GM18951 (cell line): ENCODE measurements around the gene BICDL2.

Experiments
- POLR2A ChIP-seq: IDR thresholded peaks from 4 replicates; pipeline ENCODE4 v1.6.1; 2011; ENCODE audit warnings: mild to moderate bottlenecking; ENCODE audit not compliant: insufficient read length, insufficient read depth; ENCODE audit errors: extremely low read depth
- in situ Hi-C: fragments of 300-500 bp; cut with MboI; formaldehyde crosslinking; loops from one replicate; pipeline ENCODE4 v1.12.0; 2022; ENCODE audit warnings: low sequenced_read_pairs, mixed read lengths, inconsistent platforms; ENCODE audit not compliant: unreplicated experiment

Gene BICDL2

DNA sequence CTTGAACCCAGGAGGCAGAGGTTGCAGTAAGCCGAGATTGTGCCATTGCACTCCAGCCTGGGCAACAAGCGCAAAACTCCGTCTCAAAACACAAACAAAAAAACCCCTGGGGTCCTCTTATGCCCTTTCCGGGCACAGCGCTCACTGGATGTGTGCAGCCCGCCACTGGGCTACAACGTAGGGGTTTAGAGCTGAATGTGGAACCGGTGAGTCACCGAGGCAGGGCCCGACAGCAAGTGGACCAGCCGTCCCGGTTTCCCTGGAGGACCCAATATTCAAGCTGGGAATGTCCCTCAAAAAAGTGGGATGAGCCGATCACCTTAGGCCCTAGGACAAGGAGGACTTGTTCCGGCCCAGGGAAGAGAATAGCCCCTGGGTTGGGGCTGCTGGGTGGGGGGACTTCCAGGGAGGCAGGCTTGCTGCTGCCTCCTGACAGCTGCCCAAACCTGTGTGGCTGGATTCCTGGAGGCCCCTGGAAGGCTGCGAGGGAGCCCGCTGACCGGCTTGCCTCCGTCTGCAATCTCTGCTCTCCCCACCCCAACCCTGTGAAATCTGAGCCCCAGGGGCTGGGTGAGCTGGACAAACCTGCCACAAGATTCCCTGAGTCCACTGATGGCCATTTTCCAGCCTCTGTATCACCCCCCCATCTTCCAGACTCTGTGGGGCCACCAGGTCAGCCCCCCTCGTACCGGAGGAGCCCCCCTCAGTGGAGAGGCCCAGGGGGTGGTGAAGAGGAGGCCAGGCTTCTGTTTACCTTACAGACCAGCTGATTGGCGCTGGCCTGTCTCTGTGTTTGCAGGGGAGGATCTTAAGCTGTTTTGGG, 27.0 kb downstream of the BICDL2 start:
- in situ Hi-C loops = no loop called here
- no peak for TF ChIP-seq POLR2A

DNA sequence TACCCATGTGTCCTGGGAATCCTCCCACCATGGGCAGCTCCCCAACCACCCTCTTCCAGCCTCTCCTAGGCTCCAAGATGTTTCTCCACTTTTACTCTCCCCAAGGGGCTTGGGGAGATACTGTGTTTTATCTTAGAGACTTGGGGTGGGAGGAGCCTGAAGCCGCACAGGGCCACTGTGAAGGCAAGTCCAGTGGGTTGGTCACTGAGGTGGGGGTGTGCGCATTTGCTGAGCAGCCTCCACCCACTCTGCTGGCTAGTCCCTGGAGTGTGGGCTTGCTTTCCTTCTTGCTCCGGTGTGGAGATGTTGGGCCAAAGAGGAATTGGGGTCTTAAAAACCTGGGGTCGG, 28.1 kb downstream of the BICDL2 start:
- in situ Hi-C loops = no loop called here
- TF ChIP-seq POLR2A = no peak

DNA sequence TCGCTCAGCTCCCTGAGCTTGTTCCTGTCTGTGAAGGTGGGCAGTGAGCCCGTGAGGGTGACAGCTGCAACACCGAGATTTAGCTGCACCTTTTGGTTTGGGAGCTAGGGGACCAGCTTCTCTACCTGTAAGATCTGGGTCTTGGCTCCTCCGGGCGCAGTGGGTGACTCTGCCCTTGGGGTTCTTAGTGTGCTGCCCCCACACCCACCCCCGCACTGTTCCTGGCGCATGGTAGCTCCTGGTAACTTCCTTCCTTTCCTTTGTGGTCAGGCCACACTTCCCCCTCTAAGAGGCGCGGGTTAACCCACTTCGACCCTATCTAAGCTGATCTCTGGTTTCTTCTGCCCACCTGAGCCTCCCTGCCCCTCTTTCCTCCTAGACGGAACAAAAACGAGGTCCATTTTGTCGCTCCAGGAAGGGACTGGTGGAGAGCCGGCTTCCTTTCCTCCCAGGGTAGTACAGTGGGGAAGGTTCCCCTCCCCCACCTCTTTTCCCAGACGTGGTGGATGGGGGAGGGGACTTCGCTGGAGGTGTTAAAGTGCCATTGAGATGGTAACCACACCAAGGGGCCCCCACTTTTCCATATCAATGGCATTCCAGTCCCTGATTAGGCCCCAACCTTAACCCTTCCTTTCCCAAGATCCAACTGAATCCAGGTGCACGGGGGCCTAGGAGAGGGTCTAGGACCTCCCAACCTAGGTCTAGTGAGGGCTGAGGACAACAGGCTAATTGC, 28.6 kb downstream of the BICDL2 start:
- in situ Hi-C loops = no loop called here

DNA sequence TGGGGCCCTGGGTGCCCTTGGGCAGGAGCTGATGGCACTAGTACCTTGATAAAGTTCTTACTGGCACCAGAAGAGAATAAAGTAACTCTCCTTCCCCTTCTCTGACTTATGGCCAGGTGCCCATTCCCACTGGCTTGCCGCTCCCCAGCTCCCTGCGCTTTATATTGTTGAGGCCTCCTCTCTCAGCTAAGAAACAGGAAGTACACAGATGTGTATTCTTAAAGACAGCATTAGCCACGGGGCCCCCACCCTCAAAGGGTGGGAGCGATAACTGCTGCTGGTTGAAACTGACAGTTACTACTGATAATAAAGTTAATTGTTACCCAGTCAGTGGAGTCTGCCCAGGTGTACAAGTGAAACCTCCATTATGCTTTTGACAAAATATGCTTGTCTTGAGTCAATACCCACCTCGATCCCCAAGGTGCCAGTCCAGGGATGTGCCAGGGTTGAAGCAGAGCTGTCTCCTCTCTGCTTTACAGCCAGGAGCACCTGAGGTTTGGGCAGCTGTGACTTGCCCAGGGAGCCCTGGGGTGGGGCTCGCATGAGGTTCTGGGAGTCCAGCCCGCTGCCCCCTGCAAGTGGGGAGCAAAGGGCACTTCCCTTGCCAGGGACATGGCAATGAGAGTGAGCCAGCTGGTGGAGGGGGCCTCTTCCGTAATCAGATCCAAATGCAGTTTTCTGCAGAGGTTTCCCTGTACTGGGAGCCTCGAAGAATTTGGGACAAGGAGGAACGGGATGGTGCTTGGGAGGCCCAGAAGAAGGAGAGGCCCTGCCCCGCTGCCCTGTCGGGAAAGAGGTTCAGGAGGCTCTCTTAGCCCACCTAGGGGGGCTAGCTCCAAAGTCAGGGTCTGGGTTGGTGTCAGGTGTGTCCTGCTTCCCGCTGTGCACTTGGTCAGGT, 29.4 kb downstream of the BICDL2 start:
- no peak for TF ChIP-seq POLR2A

More for the DNA sequence above, 28.6 kb downstream of the BICDL2 start:
- no peak for TF ChIP-seq POLR2A

DNA sequence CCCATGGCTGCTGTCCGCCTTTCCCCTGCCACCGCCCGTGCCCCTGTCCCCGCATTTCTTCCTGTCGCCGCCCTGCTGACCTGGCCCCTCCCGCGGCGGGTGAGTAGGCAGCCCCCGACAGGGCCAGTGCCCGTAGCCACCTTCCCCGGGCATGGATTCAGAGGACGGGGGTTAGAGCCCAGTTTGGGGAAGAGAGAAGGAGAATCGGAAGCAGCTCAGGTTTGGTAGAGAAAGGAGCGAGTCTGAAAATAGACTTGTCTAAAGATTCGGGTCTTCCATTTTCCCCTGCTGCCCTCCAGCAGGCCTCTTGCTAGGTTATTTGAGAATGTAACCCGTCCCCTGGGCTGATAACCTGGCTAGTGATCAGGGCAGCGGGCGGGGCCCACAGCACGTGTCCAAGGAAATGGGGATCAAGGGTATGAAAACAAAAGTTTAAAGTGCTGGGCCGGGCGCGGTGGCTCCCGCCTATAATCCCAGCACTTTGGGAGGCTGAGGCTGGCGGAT, 31.9 kb downstream of the BICDL2 start:
- in situ Hi-C loops = no loop called here
- TF ChIP-seq POLR2A = peak; percentile 8

More for the DNA sequence above, 29.4 kb downstream of the BICDL2 start:
- in situ Hi-C loops = no loop called here

DNA sequence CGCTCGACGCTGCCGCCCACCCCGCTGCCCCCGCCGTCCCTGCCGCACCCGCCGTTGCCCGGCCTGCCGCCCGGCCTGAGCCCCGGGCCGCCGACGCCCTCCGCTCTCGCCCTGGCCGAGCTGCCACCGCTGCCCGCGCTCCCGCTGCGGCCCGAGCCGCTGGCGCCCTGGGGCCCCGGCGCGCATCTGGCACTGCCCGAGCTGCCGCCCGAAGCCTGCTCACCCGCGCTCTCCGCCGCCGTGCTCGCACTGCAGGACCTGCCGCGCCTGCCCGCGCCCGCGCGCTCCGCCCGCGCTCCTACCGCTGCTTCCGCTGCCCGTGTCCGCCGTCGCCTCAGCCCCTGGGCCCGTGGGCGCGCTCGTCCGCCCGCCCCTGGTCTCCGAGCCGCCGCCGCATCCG, 32.4 kb downstream of the BICDL2 start:
- TF ChIP-seq POLR2A = no peak
- in situ Hi-C loops = no loop called here

DNA sequence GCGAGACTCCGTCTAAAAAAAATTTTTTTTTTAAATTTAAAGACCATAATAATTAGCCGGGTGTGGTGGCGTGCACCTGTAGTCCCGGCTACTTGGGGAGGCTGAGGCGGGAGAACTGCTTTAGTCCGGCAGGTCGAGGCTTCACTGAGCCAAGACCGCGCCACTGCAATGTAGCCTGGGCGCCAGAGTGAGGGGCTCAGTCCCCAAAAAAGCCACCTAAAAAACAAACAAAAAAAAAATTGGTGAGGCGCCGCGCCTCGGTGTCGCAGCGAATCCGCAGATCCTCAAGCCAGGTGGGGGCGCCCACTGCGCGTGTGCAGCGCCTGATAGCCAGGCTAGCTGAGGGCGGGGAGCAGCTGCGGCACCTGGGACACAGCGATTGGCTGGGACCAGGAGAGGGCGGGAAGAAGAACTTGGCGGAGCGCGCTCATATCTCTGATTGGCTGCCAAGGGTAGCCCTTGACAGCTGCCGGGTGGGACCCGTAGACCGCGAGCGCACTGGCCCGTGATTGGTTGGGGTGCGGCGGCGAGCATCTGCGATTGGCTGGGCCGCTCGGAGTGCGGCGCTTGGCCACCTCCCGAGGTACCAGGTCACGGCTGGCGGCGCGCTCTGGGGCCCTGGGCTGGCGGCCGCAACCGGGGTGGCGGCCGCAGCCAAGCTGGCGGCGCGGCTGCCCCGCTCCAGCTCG, 33.0 kb downstream of the BICDL2 start:
- peak; percentile 35 for TF ChIP-seq POLR2A
- in situ Hi-C loops = no loop called here

DNA sequence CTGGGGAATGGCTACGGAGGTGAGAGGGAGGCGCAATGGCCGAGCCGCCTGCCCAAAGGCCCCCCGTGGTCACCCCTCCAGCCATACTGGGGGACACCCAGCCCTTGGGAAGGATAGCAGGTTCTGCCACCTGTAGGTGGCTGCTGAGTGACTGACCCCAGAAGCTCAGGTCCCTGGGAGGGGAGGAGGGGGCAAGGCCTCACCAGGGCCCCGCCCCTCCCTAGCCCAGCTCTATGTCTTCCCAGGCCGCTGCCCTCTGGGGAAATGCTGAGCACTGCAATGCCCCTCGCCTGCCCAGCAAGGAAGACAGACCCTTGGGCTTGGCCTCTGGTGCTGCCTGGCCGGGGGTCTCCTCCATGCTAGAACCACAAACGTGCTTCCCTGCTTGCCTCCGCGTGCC, 35.4 kb downstream of the BICDL2 start:
- in situ Hi-C loops = no loop called here
- TF ChIP-seq POLR2A = no peak

DNA sequence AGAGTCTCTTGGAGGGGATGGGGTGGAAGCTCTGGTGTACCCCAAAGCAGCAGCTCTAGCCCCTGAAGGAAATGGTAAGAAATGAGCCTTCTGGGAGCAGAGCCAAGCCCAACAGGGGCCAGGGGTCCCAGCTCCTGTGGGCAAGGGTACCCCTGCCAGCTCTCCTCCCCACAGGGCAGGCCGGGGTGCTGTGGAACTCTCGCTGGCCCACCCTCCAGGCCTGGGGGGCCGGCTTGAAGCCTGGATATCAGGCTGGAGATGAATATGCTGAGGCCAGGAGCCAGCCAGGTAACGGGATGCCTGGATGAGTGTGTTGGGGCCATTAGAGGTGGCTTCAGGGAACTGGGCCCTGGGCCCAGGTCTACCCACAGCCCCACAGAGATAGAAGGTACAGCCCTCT, 36.2 kb downstream of the BICDL2 start:
- no peak for TF ChIP-seq POLR2A
- in situ Hi-C loops = no loop called here

DNA sequence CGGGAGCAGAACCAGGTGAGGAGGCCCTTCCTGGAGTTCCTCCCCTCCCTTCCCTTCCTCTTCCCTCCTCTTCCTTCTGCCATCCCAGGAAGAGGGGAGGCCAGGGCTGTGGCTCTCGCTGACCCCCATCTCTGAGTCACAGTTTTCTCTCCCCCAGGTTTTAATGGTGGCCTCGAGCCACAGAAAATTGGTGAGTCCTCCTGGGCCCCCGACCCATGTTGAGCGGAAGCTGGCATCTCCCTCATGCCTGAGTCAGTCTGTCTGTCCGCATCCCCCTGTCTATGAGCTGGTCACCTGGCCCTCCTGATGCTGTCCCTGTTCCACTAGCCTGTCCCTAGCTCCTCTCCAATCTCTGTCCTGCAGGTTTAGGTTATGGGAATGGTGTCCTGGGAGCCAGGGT, 36.8 kb downstream of the BICDL2 start:
- no peak for TF ChIP-seq POLR2A
- in situ Hi-C loops = no loop called here

DNA sequence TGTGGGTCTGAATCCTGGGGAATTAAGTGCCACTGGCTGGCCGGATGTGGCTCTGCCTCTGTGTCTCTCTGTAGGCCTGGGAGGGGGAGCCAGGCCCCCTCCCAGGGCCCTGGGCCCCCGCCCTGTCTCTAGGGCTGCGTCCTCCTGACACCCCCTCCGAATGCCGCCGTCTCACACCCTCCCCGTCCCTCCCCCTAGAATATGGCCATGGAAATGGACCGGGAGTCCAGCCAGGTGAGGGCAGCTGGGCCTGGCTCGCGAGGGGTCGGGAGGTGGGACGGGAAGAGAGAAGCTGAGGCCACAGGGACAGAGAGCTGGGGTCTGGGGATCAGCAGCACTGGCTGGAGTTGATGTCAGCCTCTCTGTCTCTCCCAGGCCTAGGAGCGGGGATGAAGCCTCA, 40.4 kb downstream of the BICDL2 start:
- in situ Hi-C loops = no loop called here
- TF ChIP-seq POLR2A = no peak

DNA sequence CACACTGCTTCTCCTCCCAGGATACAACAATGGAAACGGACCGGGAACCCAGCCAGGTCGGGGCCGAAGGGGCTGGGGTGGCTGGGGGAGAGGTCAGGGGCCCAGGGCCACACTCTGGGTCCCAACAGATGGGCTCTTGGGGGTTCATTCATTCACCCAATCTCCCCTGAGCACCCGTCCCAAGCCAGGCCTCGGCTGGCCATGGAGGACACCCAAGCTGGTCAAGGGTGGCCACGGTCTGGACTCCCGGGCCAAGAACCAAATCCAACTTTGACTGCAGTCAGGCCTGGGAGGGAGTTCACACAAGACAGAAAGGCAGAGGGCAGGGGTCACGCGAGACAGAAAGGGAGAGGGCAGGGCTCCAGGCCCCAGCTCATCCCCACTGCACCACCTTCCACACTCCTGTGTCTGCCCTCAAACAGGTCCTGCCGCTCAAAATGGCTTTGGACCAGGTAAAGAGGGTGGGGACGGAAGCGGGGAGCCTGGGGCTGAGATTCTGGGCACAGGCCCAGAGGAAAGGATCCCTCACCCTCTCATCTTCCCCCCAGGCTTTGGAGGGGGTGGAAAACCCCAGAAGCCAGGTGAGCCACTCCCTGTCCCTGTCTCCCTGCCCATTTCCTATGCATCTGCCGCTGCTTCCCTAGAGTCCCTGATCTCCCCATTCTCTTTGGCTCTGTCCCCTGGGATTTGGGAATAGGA, 44.2 kb downstream of the BICDL2 start:
- in situ Hi-C loops = no loop called here
- no peak for TF ChIP-seq POLR2A

DNA sequence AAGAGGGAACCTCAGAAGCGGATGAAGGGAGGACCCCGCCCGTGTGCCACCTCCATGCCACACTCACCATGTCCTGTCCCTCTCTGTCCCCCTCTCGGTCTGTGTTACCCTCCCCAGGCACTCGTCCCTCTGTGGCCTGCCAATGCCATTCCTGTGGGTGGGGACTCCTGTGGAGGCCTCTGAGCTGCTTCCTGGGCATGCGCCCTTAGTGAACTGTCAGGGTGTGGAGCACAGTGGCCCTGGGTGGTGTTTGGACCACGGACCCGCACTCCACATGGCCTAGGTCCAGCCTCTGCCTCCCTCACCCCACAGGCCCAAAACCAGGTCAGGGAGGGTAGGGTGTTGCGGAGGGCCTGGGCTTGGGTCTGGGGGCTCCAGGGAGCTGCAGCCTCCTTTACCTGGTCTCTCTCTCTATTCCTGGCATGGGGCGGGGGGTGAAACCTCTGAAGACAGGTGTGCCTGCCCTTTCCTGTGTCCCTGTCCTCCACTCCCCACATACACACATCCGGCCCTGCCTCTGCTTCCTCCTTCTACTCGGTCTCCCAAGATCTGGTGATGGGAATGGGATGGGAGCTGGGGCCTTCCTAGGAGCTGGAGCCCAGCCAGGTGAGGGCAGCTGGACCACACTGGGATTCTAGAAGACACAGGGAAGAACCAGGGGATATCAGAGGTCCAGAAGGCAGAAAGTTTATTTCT, 45.0 kb downstream of the BICDL2 start:
- in situ Hi-C loops = no loop called here

More for the DNA sequence above, 45.0 kb downstream of the BICDL2 start:
- no peak for TF ChIP-seq POLR2A
